22Rv1 (cell line): ENCODE results near the gene NLK.

Source experiments
- CTCF ChIP-seq: fragments of 450-650 bp; IDR thresholded peaks from 2 replicates; pipeline ENCODE4 v1.5.1; 2017; ENCODE audit warnings: mild to moderate bottlenecking
- ZFX ChIP-seq: fragments of 450-650 bp; IDR thresholded peaks from 2 replicates; pipeline ENCODE4 v1.6.1; 2017; ENCODE audit warnings: antibody characterized with exemption, borderline replicate concordance

GRCh38 chr17:28010406-28010805, 32.1 kb upstream of the NLK start:
- TF ChIP-seq CTCF: no peak
- no peak for TF ChIP-seq ZFX
